Stimulated activated CD4-positive, alpha-beta T cell treated with anti-CD3 and anti-CD28 coated beads, Interleukin-12 subunit alpha, Interleukin-12 subunit beta, amount 100 ng/mL, for 24 hours (primary cell): ENCODE measurements around the gene PER1.
"Not testable (repeated sequence)": the region's sequence is repeated elsewhere in the genome, so short reads cannot be mapped to it uniquely, and the experiment has no call there.

Experiments
- DNase-seq, 2 experiments: peaks; one replicate each; pipeline ENCODE4 v3.0.0-alpha.2; 2020; ENCODE audit warnings: low read depth in 2 of 2

PER1 gene

GRCh38 chr17:8173056-8173870 lies 21.1 kb upstream of the PER1 start:
- DNase-seq, result peak in 1 of 2 experiments; percentile 75

GRCh38 chr17:8170186-8170585 lies 18.0 kb upstream of the PER1 start:
- DNase-seq, result not testable (repeated sequence)

GRCh38 chr17:8167526-8167925 lies 15.3 kb upstream of the PER1 start:
- no peak for DNase-seq

GRCh38 chr17:8166731-8167130 lies 14.5 kb upstream of the PER1 start:
- DNase-seq, result no peak

- DNase-seq, result no peak
Measured at GRCh38 chr17:8164815-8165131, 12.6 kb upstream of the PER1 start.

DNA sequence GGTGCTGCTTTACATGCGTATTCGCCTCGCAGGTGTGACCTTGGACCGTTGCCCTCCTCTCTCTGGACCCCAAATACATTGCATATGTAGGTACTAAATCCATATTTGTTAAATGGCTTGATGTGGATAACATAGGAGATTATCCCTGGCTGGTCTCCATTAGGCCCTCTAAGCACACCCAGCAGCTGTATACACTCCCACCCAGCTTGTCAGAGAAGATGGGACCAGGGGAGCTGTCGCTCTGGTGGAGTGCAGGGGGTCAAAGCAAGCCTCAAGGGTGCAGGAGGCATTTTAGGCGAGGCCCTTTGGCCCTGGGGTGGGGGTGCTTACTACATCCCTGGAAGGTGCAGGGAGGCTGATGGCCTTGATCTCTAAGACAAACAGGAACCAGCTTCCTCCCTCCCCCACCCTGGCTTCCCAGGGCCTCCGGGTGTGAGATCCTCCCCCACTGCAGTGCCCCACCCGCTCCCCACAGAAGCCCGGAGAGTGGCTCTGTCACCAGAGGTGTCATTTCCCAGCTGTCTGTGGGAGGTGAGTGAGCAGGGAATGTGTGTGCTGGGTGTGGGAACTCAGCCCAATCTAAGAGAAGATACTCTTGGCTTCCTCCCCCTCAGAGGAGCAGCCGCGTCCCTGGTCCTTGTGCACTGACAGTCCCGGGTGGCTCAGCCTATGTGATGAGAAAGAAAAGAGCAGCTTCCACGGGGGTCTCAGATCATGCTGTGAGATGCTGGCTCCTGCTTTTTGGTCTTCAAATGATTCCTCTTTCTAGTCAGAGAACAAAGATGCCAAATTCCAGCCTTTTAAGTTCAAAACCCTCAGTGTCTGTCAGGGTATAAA lies 12.0 kb upstream of the PER1 start:
- peak; percentile 61 to 79 for DNase-seq

GRCh38 chr17:8162997-8163977 lies 11.1 kb upstream of the PER1 start:
- no peak for DNase-seq

DNA sequence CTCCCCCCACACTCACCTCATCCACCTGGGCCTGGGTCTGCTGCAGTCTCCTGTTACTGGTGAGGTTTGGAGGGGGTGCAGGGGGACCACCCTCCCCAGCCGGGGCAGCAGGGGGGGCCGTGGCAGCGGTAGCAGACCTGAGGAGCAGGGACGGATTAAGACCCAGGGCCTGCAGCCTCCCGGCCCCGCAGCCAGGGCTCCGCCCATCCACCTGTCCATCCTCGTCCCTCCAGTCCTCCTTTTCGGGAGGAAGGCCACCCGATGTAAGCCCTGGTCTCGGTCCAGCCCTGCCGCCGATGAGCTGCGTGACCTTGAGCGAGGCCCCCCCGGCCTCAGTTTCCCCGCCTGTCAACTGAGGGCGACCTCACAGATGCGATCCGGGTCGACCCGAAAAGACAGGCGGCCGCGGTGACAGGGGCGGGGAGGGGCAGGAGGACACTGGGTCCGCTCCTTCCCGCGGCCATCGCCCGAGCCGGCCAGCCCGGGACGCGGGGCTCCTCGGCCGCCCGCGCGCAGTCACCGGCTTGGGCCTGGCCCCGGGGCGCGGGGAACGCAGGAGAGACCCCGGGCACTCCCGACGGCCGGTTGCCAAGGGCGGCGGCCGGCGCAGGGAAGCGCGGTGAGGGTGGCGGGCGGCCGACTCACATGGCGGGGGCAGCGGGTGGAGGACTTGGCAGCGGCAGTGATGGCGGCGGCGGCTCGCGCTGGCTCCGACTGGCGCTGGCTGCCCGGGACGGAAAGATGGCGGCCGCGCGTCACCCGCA lies 10.2 kb upstream of the PER1 start, which contains the start of gene VAMP2:
TSS of gene VAMP2 (minus strand) at position 716 of the 764 bp plus-strand sequence. CDS start at position 647, 69 bp downstream.
- DNase-seq, result peak; percentile 65 to 71

- no peak for DNase-seq
Measured at GRCh38 chr17:8161289-8162232, 9.4 kb upstream of the PER1 start.

DNA sequence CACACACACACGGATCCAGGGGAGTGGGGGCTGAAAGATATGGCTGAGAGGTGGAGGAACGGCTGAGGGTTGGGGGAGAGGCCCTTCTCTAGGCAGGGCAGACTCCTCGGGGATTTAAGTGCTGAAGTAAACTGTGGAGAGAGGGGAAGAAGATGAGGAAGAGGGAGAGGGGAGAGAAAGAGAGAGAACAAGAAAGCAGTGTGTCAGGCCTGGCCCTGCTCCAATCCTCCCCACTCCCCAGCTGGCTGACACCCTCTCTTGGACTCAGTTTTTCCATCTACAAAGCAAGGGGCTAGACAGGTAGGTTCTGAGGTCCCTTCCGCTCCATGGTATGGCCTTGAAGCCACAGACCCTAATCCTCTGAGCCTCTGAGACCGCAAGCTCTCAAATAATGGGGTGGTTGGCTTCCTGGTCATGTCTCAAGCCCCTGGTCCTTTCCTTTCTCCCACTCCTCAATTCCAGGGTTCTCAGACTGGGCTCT lies 8.6 kb upstream of the PER1 start:
- DNase-seq, result no peak

- no peak for DNase-seq
Measured at GRCh38 chr17:8160224-8160577, 8.0 kb upstream of the PER1 start.

DNA sequence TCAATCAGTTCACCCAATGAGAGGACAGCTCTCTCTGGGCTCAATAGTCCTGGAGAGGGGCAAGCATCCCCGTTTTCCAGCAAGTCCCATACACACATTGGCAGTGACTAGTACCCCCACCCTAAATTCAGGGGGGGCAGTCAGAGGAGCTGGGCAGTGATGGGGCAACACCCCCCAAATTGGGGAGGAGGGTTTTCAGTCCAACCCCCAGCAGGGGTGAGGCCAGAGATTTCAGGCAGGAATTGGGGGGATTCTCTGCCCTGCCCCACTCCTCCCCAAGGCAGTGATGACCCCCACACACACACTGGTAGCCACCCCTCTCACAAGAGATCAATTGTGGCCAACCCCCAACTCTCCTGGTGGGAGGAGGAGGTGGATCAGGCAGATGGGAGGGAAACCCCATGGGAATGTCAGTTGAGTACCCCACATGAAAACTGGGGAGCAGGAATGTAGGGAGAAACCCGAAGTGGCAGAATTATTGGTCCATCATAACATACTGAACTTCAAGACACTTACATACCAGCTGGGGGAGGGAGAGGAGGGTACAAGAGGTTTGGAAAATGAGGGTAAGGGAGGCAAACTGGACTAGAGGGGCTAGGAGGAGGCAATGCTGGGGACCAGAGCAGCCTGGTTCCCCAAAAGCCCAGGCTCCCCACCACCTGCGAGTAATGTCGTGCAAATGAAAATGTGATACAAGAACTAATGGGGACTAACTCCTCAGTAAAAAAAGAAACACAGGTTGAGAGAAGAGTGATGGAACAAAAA lies 7.4 kb upstream of the PER1 start:
- DNase-seq, result no peak

DNA sequence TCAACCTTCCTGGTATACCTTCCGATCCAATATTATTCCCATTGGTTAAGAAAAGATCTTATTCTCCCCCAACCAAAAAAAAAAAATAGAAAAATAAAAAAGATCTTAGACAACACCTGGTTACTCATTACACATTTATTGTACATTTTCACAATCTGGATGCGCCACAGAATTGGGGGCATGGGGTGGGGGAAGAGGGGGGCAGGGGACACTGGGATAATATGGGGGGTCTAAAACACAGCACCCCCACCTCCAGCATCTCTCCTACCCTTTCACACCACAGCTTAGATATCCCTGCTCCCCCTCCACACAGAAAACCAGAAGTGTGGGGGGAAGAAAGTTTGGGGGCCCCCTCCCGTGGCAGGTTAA lies 6.8 kb upstream of the PER1 start:
- no peak for DNase-seq

GRCh38 chr17:8158267-8159031 lies 6.2 kb upstream of the PER1 start:
- DNase-seq, result peak; percentile 63 to 90

- DNase-seq, result peak; percentile 100
Measured at GRCh38 chr17:8156246-8156992, 4.2 kb upstream of the PER1 start.

GRCh38 chr17:8155996-8156245 lies 3.7 kb upstream of the PER1 start:
- DNase-seq, result no peak

DNA sequence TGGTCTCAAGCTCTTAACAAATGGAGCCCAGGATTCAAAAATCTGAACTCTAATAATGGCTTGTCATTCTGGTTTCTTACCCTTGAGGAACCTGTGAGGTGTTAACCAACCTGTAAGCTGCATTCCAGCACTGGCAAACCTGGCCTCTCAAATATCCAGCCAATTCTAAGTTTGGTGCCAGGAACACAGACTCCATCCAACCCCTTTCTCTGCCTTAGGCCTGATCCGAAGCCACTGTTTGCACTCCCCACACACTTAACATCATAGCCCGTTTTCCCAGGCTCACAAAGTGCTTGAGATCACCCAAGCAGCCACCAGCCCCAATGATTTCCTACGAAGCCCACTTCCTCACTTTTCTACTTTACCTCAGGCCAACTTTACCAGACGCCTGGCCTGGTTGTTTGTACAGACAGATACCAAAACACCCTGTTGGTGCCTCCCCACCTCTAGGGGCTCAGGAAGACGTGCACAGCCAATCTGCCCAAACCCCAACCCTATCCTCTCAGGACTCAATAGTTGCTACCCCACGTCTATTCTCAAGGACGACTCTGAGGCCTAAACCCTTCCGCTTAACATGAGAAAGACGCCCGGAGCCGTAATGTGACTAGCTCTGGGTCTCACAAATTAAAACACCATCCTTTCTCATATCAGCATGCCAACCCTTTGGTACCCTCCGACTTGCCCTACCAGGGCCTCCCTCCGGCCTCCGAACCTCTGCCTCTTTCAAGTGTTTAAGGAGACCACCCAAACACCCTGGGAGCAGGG lies 3.2 kb upstream of the PER1 start:
- DNase-seq, result no peak
